HCT116 (cell line): ENCODE data around the gene ATP6V0A1.

Experiments used
- CBX3 ChIP-seq: IDR thresholded peaks from 2 replicates; pipeline ENCODE4 v1.6.1; 2012; ENCODE audit warnings: low read depth
- CEBPB ChIP-seq: IDR thresholded peaks from 2 replicates; pipeline ENCODE4 v1.6.1; 2012; ENCODE audit warnings: low read depth
- CTCF ChIP-seq, 3 experiments: fragments of 200-600 bp in 1 of 3; sonication (generic) in 1 of 3; IDR thresholded peaks in 2 of 3; conservative IDR thresholded peaks in 1 of 3; 2 replicates each; pipeline ENCODE4 v1.5.1; 2012 to 2017; ENCODE audit warnings: low read depth in 2 of 3, low read length in 2 of 3, antibody characterized with exemption in 1 of 3, borderline replicate concordance in 1 of 3, control low read depth in 1 of 3, mild to moderate bottlenecking in 1 of 3, mixed read lengths in 1 of 3, mixed run types in 1 of 3, moderate library complexity in 1 of 3; ENCODE audit not compliant: insufficient read depth in 1 of 3
- EGR1 ChIP-seq: IDR thresholded peaks from 2 replicates; pipeline ENCODE4 v1.6.1; 2012; ENCODE audit warnings: low read depth
- EZH2phosphoT487 ChIP-seq: fragments of 200-600 bp; IDR thresholded peaks from 2 replicates; pipeline ENCODE4 v1.6.1; 2018; ENCODE audit warnings: antibody characterized with exemption, borderline replicate concordance
- POLR2A ChIP-seq: IDR thresholded peaks from 2 replicates; pipeline ENCODE4 v1.7.0; 2011; ENCODE audit warnings: borderline replicate concordance; ENCODE audit not compliant: insufficient read depth, insufficient read length; ENCODE audit errors: extremely low read depth
- RAD21 ChIP-seq: IDR thresholded peaks from 2 replicates; pipeline ENCODE4 v1.6.1; 2012; ENCODE audit warnings: low read depth, mild to moderate bottlenecking
- SIN3A ChIP-seq: IDR thresholded peaks from 2 replicates; pipeline ENCODE4 v1.6.1; 2012; ENCODE audit warnings: low read depth
- TCF7L2 ChIP-seq: IDR thresholded peaks from 2 replicates; pipeline ENCODE4 v1.7.0; 2011; ENCODE audit warnings: borderline replicate concordance, inconsistent platforms; ENCODE audit not compliant: insufficient read depth, insufficient read length; ENCODE audit errors: extremely low read depth
- ZNF274 ChIP-seq: fragments of 200-500 bp; sonication (Bioruptor generic); IDR thresholded peaks from 2 replicates; pipeline ENCODE4 v1.6.1; 2014; ENCODE audit warnings: mild to moderate bottlenecking, low read depth, low read length, inconsistent platforms
- TF ChIP-seq, protein P1 (sequence below): IDR thresholded peaks from 2 replicates; pipeline ENCODE4 v1.6.1; 2012; ENCODE audit warnings: low read depth
- TF ChIP-seq, protein P2 (sequence below): IDR thresholded peaks from 2 replicates; pipeline ENCODE4 v1.6.1; 2012

DNA sequence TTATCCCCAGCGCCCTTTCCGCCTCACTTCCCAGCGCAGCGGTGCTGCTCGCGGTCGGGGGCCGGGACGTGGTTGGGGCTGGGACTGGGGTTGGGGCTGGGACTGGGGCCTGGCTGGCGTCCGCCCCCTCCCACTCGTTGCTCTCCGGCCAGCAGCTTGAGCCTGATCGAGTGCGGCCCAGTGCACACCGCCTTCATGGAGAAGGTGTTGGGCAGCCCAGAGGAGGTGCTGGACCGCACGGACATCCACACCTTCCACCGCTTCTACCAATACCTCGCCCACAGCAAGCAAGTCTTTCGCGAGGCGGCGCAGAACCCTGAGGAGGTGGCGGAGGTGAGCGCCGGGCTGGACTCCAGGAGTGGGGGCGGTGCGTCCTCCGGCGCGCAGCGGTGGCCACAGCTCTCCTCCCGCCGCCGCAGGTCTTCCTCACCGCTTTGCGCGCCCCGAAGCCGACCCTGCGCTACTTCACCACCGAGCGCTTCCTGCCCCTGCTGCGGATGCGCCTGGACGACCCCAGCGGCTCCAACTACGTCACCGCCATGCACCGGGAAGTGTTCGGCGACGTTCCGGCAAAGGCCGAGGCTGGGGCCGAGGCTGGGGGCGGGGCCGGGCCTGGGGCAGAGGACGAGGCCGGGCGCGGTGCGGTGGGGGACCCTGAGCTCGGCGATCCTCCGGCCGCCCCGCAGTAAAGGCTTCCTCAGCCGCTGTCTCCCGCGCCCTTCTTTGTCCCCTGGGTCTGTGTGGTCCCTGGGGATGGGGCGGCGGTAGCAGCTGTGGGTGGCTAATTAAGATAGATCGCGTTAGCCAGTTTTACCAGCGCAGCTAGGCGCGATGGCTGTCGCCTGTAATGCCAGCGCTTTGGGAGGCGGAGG lies 95.8 kb downstream of the ATP6V0A1 start:
- TF ChIP-seq CTCF (IDR thresholded peaks at IDR 0.05 in 2 of 3, conservative IDR thresholded peaks at IDR 0.05 in 1 of 3; ENCODE audit: borderline replicate concordance in 1 of 3, insufficient read depth in 1 of 3, low read depth in 2 of 3, low read length in 2 of 3) (no peak), SIN3A (no peak), EZH2phosphoT487 (no peak), TCF7L2 (peak; percentile 29), POLR2A (peak; percentile 68), CEBPB (no peak), CBX3 (no peak), EGR1 (peak; percentile 73), RAD21 (no peak), ZNF274 (no peak)
- TF ChIP-seq, protein P1, sequence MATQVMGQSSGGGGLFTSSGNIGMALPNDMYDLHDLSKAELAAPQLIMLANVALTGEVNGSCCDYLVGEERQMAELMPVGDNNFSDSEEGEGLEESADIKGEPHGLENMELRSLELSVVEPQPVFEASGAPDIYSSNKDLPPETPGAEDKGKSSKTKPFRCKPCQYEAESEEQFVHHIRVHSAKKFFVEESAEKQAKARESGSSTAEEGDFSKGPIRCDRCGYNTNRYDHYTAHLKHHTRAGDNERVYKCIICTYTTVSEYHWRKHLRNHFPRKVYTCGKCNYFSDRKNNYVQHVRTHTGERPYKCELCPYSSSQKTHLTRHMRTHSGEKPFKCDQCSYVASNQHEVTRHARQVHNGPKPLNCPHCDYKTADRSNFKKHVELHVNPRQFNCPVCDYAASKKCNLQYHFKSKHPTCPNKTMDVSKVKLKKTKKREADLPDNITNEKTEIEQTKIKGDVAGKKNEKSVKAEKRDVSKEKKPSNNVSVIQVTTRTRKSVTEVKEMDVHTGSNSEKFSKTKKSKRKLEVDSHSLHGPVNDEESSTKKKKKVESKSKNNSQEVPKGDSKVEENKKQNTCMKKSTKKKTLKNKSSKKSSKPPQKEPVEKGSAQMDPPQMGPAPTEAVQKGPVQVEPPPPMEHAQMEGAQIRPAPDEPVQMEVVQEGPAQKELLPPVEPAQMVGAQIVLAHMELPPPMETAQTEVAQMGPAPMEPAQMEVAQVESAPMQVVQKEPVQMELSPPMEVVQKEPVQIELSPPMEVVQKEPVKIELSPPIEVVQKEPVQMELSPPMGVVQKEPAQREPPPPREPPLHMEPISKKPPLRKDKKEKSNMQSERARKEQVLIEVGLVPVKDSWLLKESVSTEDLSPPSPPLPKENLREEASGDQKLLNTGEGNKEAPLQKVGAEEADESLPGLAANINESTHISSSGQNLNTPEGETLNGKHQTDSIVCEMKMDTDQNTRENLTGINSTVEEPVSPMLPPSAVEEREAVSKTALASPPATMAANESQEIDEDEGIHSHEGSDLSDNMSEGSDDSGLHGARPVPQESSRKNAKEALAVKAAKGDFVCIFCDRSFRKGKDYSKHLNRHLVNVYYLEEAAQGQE = no peak
- TF ChIP-seq, protein P2, sequence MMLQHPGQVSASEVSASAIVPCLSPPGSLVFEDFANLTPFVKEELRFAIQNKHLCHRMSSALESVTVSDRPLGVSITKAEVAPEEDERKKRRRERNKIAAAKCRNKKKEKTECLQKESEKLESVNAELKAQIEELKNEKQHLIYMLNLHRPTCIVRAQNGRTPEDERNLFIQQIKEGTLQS = no peak
